Stimulated activated CD8-positive, alpha-beta memory T cell treated with anti-CD3 and anti-CD28 coated beads, Interleukin-12 subunit alpha, Interleukin-12 subunit beta, amount 100 ng/mL, for 24 hours (primary cell): ENCODE measurements around the gene PLEKHA6.

ENCODE experiments used
- DNase-seq: peaks from one replicate; pipeline ENCODE4 v3.0.0-alpha.2; 2020; ENCODE audit errors: extremely low read depth

The PLEKHA6 gene

DNA sequence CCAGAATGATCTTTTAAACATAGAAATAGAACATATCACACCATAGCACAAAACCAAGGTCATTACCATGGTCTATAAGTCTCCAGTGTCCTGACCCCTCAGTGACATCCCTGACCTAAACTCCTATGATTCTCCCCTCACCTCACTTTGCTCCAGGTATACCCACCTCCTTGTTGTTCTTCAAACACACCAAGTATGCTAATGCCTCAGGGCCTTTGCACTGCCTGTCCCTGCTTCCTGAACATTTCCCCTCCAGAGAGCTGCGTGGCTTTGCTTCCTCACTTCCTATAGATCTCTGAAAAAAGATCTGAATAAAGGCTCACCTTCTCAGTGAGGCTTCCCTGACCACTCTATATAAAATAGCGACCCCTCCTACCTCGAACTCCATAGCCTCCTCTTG lies 147.0 kb downstream of the PLEKHA6 start:
- no peak for DNase-seq

DNA sequence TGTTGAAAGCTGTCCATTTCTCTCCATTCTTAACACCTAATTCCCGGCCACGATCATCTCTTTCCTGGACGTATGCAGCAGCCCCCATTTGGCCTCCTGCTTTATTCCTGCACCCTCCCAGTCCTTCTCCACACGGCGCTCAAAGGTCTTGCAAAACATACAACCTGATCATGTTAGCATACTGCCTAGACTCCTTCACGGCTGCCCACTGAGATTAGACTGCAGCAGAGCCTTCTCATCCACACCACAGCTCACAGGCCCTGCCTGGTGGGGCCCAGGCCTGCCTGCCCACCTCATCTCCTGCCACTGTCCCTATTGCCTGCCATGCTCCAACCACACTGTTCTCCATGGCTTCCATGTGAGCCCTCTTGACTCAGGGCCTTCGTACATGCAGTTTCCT lies 148.7 kb downstream of the PLEKHA6 start:
- DNase-seq, result no peak

DNA sequence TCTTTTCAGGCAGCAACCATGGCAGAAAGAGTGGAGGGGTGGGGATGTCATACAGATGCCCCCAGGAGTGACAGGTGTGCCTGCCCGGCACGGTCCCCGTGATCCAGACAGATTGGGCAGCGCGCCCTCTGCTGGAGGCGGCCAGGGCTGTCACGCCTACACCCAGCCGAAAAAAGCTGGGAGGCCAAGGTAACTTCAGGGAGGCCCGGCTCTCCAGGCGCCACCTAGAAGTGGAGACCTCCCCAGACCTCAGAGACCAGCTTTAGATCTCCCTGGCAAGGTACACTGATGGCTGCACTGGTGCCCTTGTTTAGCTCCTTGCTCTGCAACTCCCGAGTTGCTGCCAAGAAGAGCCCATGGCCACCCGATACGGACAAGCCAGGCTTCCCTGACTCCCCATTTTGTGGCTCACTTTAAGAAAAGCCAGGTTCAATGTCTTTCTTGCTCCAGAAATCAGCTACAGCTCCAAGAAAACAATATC lies 152.6 kb downstream of the PLEKHA6 start:
- DNase-seq, result peak; percentile 36

DNA sequence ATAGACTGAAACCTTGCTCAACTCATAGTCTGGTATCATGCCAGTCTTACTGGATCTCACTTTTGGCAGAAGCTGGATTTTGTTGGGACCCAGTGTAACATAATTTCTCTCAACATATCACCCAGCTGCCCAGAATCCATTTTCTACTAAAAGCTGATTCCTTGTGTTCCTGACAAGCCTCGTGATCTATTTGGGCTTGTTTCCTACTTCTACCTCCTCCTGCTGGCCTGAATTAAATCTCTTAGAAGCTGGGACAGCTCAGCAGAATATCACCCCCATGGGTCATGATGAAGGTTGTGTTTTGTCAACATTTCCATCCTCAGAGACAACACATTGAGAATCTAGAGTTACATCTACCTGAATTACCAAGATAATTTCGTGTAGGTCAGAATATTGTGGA lies 153.6 kb downstream of the PLEKHA6 start:
- DNase-seq, result no peak

DNA sequence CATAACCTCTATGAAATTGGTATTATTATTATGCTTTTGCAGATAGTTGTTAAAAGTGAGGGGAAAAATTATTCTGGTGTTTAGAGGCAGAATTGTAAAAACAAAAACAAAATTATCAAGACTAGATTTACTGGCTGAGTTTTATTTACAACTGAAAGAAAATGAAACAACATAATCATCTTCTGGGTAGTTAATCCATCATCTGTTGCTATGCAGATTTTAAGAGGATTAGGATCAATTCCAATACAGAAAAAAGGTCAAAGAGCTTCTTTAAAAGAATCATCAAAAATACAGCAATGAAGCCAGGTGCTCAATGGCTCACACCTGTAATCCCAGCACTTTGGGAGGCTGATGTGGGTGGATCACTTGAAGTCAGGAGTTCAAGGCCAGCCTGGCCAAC lies 154.2 kb downstream of the PLEKHA6 start:
- DNase-seq, result no peak

DNA sequence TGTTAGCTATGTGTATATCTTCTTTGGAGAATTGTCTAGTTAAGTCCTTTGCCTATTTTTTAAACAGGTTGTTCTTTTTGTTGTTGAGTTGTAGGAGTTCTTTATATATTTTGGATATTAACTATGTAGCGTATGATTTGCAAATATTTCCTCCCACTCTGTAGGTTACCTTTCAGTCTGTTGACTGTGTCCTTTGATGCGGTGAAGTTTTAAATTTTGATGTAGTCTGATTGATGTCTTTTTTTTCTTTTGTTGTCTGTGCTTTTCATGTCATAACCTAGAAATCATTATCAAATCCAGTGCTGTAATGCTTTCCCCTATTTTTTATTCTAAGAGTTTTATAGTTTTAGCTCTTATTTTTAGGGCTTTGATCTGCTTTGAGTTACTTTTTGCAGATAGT lies 154.8 kb downstream of the PLEKHA6 start:
- no peak for DNase-seq

DNA sequence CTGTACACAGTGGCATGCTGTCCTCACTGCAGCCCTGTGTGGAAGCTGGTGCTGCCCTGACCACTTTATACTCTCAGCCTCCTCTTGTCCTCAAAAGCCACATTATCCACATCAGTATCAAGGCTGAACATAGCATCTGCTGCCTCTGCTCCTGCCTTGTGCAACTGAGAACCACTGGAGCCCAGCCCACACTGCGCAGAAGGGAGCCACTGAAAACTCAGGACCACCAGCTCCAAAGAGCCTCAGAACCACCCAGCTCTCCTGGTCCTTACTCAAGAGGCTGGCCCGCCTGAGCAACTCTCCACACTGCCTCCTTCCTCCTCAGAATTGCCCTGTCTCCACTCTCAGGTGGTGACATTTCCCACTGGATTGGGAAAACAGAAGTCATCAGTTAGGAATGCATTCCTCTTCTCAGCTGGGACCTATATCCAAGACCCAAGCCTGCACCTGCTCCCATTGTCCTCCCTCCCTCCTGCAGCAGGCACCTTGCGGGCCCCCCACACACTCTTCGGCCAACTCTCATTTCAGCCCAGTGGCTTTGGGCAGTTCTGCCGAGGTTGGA lies 156.4 kb downstream of the PLEKHA6 start:
- DNase-seq, result no peak

DNA sequence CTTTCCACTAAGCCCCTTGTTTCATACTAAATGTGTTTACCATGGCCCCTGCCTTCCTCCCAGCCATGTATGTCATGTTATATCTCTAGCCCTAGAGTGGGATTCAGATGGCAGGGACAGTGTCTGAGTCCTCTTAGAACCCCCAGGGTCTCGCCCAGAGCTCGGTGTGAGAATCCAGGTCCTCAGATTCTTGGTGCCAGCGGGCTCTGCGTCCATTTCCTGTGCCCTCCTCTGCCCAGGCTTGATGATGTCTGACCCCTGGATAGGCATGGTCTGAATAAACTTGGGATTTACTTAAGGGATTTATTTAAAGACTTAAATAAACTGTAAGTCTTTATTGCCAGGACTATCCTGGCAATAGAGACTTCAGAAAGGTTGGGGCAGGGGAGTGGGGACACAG lies 157.2 kb downstream of the PLEKHA6 start:
- no peak for DNase-seq

DNA sequence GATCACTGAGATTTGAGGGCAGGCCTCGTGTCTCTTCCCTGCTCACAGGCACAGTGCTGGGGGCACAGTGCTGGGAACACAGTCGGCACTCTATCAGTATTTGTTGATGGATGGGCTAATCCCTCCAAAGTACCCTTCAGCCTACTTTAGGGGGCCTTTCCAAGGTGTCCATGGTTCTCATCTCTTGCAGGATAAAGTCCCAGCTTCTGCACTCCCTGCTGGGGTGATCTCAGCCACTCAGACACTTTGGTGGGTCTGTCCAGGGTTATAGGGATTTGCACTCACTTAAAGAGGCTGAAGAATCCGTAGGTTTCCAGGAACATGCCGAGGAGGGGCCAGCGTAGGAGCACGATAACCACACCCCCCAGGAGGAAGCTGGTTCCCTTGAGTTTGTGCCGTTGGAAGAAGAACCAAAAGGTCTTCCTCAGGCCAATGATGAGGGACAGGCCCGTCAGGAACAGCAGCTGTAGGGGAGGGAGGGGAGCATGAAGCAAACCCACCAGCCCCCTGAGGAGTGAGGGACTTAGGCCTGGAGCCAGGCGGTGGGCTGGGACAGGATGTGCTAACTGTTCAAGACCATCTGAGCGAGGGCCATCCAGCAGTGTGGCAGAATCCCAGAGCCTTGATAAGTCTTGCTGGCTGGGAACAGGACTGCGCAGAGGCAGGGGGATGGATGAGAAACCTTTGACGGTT lies 158.2 kb downstream of the PLEKHA6 start:
- no peak for DNase-seq

DNA sequence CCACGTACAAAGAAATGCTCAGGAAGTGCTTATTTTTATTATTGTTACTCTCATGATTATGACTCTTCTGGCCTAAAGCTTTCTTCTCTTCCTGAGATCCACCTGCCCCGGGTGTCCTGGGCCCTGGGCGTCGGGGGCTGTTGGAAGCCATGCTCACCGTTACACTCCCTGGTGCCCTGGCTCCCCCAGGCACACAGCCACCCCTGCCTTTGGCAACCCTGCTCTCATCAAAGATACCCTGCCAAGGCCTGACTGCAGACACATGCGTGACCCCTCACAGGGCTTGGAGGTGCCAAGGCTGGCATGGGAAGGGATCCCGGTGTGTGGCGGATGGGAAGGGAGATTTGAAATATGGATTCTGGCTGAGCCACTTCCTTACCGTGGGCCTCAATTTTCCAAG lies 160.2 kb downstream of the PLEKHA6 start:
- DNase-seq, result no peak

DNA sequence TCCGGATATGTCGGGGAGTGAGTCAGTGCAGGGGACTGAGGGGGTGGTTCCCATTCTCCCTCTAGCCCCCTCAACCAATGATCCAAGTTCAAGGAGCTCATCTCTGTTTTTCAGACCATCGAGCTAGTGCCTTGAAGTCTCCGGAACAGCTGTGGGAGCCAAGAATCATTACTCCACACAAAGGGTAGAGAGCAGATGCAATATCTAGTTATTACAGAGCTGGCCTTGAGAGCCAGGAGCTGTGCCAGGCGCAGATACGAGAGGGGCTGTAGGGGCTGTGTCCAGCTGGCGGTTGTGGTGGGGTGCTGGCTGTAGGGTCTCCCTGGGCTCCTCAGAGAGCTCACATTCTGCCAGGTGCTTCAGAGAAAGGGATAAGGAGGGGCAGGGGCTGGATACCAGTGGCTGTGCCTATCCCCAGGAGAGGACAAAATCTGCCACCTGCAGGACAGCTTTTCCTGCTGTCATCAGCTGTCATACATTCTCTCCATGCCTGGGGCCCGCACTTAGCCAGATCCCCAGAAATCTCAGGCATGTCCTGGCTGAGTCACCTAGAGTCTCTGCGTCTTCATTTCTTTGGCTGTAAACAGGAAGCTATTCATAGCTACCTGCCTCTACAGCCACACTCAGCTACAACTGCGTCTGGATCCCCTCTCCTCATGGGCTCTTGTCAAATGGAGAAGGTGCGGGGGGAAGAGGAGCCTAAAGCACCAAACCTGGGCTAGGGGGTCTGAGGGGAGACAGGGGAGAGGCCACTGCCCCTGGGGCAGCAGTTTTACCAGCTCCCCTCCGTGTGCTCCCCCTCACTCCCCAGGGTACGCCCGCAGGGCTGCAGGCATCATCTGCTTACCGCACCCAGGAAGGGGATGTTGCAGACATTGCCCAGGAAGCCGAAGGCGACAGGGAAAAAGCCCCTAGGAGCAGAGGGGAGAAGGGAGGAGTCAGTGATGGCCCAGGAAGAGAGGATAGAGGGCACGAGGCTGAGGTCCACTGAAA lies 161.1 kb downstream of the PLEKHA6 start:
- no peak for DNase-seq

DNA sequence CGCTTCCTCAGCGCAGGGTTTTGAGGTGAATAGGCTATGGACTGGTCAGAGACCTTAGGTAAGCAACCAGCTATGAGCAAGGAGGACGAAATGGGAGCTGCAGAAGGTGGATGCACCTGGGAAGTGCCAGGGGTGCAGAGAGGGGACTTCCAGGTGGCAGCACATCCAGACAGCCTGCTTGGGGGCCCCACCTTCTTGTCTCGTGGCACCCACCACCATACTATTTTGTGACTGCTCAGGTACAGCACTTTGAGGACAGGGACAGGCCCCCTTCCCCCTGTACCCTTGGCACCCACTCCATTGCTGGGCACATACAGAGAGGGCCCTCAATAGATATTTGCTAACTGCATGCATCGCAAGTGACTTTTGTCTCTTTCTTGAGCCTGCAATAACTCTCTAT lies 162.7 kb downstream of the PLEKHA6 start:
- DNase-seq, result no peak

DNA sequence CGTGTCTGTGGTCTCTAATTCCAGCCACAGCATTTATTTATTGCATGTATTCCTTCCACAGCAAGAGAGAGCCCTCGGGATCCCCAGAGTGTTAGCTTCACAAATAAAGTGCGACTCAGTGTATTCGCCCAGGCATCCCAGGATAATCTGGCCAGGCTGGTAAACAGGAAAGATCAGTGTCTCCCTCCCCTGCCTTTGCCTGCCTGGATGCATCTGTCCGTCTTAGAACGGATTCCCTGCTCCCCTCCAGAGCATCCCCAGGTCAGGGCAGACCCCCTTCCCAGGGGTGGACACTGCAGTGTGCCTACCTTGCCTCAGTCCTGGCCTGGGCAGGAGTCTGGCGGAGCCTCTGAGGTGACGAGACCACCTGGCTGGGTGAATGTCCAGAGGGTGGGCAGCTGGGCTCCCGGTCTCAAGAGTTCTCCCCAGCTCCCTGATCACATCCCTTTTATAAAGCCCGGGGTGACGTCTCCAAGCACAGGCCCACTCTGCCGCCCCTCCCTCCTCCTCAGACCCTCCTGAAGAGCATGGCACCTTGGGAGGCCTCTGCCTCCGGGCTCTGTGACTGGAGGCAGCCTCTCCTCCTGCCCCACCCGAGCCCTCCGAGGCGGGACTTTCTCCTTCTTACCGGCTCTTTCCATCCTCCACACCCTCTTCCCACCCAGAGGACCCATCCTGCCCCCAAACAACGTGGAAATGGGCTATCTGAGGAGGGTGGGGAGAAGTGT lies 163.5 kb downstream of the PLEKHA6 start, which contains the start of gene KISS1:
KISS1 (minus strand) TSS at position 424 of the 728 bp plus-strand sequence. CDS start 3,615 bp downstream, outside the sequence.
- DNase-seq, result no peak

DNA sequence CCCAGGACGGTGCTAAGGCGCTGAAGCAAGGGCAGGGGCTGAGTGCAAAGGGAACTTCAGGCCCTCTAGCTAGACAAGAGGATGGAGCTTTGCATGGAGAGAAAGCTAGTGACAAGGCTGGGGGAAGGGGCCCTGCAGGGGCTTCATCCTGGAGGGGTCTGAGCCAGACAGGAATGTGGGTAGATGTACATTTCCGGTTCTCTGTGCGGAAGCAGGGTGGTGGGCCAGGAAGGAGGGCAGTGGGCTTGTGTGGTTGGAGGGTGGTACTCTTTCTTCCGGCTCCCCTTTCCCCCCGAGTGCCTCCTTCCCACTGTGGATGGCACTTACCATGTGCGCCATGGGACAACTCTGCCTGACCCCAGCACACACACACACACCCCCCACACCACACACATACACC lies 165.0 kb downstream of the PLEKHA6 start:
- DNase-seq, result no peak

DNA sequence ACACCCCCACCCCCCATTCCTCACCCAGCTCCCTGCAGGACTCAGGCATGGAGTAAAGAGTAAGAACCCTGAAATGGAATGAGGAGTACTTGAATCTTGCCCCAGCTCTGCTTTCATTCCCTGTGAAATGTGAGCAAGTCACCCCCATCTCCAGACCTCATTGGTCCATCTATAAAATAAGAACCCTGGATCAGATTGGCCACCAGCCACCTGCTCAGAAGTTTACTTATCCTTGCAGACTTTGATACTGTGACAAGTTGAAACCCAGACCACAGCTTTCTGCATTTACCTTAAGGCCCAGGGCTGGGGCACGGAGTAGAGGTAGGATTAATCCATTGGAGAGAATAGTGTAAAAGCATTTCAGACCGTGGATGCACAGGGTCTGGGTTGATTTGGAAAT lies 165.6 kb downstream of the PLEKHA6 start:
- DNase-seq, result no peak

DNA sequence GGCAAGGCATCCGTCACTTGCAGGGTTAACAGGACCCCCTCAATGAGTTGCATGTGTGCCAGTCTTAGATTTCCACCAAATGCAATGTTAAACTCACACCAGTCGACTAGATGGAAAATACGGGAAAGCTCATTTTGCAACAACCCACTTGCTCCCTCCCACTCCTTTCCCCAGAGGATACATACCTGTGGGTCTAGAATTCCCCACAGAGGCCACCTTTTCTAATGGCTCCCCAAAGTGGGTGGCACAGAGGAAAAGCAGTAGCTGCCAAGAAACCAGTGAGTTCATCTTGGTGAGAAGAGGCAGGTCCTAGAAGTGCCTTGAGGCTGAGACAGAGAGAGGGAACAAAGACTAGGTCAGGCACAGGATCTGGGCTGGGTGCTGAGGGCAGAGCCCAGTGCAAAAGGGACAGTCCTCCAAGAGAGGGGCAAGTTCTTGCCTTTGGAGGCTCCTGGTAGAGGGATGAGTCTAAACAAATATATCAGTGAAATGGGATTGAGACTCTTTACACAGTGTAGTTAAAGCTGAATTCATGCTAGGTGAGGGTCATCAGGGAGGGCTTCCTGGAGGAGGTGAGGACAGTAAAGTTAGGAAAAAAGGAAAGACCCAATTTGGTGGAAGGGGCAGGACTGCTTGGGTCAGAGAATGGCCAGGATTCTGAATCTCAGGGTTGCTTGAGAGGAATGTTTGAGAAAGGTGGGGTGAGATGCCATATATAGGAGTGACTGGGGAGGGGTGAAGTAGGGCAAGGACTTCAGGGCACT lies 167.0 kb downstream of the PLEKHA6 start:
- no peak for DNase-seq

DNA sequence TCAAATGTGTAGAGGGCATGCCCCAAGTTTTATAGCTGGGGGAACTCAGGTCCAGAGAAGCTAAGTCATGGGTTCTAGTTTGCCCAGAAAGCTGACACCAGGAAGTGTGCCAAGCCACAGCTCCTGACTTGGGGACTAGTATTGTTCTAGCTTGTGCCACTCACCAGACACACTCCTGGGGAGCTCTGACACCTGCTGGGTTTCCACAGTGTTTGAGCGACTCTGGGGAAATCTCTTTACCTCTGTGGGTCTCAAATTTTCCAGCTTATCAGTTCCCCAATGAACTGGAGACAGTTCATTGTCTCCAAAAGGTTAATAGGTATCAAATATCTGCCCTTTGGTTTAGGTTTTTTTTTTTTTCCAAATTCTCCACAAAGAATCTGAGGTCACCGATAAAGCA lies 167.7 kb downstream of the PLEKHA6 start:
- DNase-seq, result no peak

DNA sequence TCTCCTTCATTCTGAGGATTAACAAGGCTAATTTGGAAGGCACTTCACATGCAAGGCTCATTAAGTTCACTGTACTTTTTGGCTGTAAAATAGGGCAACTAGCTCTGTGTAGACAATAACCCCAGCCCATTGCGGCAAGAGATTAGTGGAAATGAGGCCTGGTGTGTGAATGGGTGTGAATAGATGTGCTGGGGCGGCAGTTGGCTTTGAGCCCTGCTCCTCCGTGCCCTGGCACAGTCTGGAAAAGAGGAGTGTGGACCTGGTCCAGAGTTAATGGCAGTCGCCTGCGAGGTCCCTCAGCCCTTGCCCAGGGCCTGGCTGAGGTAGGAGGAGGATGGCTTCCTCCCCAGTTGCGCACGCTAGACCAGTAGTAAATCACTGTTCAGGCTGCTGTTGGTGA lies 168.3 kb downstream of the PLEKHA6 start:
- DNase-seq, result no peak

DNA sequence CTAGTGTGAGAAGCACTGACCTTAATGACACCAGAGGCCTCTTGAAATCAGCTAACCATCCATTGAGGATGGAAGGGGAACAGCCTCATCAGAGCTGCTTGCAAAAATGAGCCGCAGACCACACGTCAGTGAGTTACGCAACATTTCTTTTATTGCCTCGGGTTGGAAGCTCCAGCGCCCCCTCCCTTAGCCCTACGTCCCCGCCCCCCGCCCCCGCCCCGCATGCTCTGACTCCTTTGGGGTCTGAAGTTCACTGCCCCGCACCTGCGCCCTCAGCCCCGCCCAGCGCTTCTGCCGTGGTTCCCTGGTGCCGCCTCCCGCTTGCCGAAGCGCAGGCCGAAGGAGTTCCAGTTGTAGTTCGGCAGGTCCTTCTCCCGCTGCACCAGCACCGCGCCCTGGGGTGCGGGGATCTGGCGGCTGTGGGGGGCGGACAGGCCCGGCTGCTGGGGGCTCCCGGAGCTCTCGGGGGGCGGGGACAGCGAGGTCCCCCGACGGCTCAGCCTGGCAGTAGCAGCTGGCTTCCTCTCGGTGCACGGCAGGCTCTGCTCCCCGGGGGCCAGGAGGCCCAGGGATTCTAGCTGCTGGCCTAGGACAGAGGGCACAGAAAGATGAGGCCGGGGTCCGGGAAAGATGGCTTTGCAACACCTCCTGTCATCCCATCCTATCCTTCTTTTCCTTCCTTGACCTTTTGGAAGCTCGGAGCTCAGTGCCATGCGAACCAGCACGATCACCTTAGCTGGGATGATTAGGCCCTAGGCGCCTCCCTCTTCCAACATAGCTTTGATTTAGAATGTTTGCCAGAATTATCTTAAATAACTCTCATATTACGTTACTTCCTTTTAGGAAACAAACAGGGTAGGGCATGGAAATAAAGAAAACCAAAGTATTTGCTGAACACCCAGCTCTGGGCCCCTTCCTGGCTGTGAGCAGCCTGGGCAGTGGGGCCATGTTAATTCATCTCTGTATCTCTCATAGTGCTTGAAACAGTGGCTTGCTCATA lies 169.2 kb downstream of the PLEKHA6 start:
- DNase-seq, result no peak
